NCI-H2081 (cell line): Measurements from ENCODE around the gene PDLIM1.

Source experiments
- DNase-seq, 2 experiments: peaks; one replicate each; lab custom pipeline; 2025; lab: John Stamatoyannopoulos, UW

The PDLIM1 gene

GRCh38 chr10:95315509-95315908, 24.7 kb upstream of the PDLIM1 start:
- DNase-seq: no peak

GRCh38 chr10:95314192-95314918, 23.6 kb upstream of the PDLIM1 start:
- no peak for DNase-seq

GRCh38 chr10:95312986-95313495, 22.2 kb upstream of the PDLIM1 start:
- DNase-seq: no peak

- no peak for DNase-seq
Measured at GRCh38 chr10:95312257-95312656, 21.5 kb upstream of the PDLIM1 start.

- no peak for DNase-seq
Measured at GRCh38 chr10:95309958-95310357, 19.2 kb upstream of the PDLIM1 start.

GRCh38 chr10:95308389-95309302, 17.8 kb upstream of the PDLIM1 start:
- no peak for DNase-seq

GRCh38 chr10:95306851-95307250, 16.0 kb upstream of the PDLIM1 start:
- no peak for DNase-seq

- no peak for DNase-seq
Measured at GRCh38 chr10:95306318-95306650, 15.5 kb upstream of the PDLIM1 start.

- DNase-seq: no peak
Measured at GRCh38 chr10:95305606-95306317, 15.0 kb upstream of the PDLIM1 start.

- DNase-seq: no peak
Measured at GRCh38 chr10:95304976-95305375, 14.2 kb upstream of the PDLIM1 start.

- DNase-seq: no peak
Measured at GRCh38 chr10:95304463-95304862, 13.7 kb upstream of the PDLIM1 start.

GRCh38 chr10:95303950-95304349, 13.1 kb upstream of the PDLIM1 start:
- no peak for DNase-seq

GRCh38 chr10:95303535-95303934, 12.7 kb upstream of the PDLIM1 start:
- no peak for DNase-seq

GRCh38 chr10:95300022-95300539, 9.3 kb upstream of the PDLIM1 start:
- DNase-seq: no peak

GRCh38 chr10:95297402-95297801, 6.6 kb upstream of the PDLIM1 start:
- no peak for DNase-seq

GRCh38 chr10:95296764-95297163, 6.0 kb upstream of the PDLIM1 start:
- no peak for DNase-seq

GRCh38 chr10:95295031-95295755, 4.4 kb upstream of the PDLIM1 start:
- DNase-seq: no peak

- DNase-seq: no peak
Measured at GRCh38 chr10:95293631-95294030, 2.8 kb upstream of the PDLIM1 start.

GRCh38 chr10:95291365-95292039, 699 bp upstream of the PDLIM1 start:
- DNase-seq: no peak

GRCh38 chr10:95289921-95290421, 832 bp downstream of the PDLIM1 start:
- DNase-seq: no peak
